ENCODE measurements around the gene EHBP1L1. TPM values are rescaled to one million over a fixed set of nuclear protein-coding genes. Genes with fewer than 3 reads are reported as not detected.

EHBP1L1 gene
- total RNA-seq, 1 donor from 2014 or later = 168 TPM

DNA sequence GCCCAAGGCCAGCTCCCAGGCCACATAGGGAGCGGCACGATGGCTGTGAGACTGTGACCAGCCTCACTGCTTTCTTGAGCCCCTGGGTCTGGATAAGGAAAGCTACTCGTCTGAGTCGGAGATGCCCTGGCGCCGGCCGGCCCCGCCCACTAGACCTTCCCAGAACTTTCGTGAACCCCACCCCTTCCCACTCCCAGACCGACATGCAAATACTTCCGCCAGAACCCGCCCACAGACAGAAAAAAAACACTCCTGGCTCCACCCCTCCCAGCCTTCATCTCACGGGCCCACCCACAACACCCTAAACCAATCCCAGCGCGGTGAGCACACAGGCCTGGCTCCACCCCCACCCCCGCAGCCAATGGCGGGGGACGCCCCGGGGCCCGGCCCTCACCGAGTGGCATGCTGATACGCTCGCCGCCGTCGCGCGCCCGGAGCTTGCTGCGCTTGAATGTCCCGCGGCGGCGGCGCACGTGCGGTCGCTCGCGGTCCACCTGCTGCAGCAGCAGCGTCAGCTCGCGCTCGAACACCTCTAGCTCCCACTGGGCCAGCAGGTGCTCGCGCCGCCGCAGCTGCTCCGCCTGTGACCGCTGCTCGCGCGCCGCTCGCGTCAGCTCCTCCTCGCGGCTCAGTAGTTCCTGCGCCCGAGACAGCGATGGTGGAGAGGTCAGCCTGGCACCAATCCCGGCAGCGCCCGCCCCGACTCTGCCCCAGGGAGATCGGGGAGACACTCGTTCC is 31.2 kb downstream of the EHBP1L1 start:
- Mint-ChIP-seq H3K27ac (peak overlapping the region; percentile 34), H3K27me3 (ENCODE audit: insufficient read depth) (no peaks in the 10 kb centered on the region), H3K9me3 (no peaks in the 10 kb centered on the region), H3K4me3 (no peak overlapping the region), H3K36me3 (ENCODE audit: low read depth) (peaks cover 41% of the 10 kb centered on the region), H3K4me1 (ENCODE audit: low read depth) (peaks cover 29% of the 10 kb centered on the region)
- intact Hi-C loops (cut with micrococcal nuclease) = no loop called here
- no peak for DNase-seq (ENCODE audit: low spot score)

DNA sequence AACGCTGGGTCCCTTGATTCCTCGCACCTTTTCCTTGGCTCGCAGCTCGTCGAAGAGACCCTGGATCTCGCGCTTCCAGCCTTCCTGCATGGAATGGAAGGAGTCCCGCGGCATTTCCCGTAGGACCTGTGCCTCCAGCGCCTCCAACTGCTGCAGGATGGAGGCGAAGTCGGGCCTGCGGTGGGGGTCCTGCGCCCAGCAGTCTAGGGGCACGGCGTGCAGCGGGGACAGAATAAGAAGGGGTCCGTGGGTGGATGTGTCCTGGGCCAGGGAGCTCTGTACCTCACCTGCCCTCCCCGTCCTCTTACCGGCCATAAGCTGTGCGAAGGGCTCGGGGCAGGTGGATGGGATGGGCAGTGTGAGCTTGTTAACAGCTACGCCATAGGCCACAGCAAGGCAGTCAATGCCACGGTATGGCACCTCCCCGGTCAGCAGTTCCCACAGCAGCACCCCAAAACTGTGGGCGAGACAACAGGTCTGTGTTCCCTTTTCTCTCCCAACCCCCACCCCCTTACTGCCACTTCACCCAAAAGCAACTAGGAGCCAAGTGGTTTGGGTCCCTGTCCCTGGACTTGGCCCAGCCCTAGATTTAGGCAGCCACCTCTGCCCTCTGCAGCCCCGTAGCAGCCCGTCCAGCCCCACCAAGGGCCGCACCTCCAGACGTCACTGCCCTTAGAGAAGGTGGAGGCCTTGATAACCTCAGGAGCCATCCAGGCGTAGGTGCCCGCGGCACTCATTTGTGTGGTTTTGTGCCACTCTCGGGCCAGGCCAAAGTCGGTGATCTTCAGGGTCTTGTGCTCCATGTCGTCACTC is 32.0 kb downstream of the EHBP1L1 start:
- intact Hi-C loops (cut with micrococcal nuclease) = no loop called here
- Mint-ChIP-seq H3K36me3 (ENCODE audit: low read depth) (peaks cover 46% of the 10 kb centered on the region), H3K27ac (peak overlapping the region; percentile 16), H3K9me3 (no peaks in the 10 kb centered on the region), H3K27me3 (ENCODE audit: insufficient read depth) (no peaks in the 10 kb centered on the region), H3K4me3 (no peak overlapping the region), H3K4me1 (ENCODE audit: low read depth) (peaks cover 35% of the 10 kb centered on the region)
- no peak for DNase-seq (ENCODE audit: low spot score)

DNA sequence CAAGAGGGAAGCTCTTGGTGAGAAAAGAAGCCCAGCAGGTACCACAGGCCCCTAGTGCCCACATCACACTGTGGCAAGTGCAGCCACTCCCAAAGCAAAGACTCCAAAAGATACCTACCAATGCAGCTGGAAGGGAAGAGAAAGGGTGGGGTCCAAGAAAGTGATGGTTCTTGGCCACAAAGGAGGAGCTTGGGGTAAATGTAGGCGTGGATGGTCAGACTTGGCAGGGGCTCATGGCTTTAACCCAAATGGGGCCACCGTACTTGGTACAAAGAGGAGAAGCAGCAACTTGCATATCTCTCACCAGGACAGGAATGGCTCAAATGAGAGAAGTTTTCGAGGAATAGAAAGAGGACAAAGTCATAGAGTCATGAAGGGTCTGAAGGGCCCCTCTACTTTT is 33.4 kb downstream of the EHBP1L1 start:
- H3K4me1 Mint-ChIP-seq (ENCODE audit: low read depth) = peaks cover 35% of the 10 kb centered on the region
- peaks cover 44% of the 10 kb centered on the region for H3K36me3 Mint-ChIP-seq (ENCODE audit: low read depth)
- intact Hi-C loops (cut with micrococcal nuclease) = no loop called here
- no peak overlapping the region for H3K27ac Mint-ChIP-seq
- DNase-seq (ENCODE audit: low spot score) = no peak
- peak overlapping the region; percentile 57 for H3K4me3 Mint-ChIP-seq
- no peaks in the 10 kb centered on the region for H3K27me3 Mint-ChIP-seq (ENCODE audit: insufficient read depth)
- no peaks in the 10 kb centered on the region for H3K9me3 Mint-ChIP-seq

DNA sequence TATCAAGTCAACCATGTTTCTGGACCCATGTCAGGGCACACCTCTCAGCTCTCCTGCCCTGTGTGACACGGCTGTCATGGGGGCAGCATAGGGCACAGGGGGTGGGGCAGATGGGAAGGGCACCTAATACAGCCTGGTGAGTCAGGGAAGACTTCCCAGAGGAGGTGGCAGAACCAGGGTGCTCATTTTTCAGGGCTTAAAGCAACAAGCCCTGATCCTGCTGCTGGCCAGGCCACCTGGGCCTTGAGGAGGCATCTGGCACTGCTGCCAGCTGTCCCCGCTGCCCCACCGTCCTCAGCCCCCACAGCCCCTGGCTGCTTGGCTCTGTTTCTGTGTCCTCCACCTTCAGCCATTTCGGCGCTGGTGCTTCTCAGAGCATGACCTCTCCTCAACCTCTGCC is 33.8 kb downstream of the EHBP1L1 start:
- H3K27ac Mint-ChIP-seq = peak overlapping the region; percentile 61
- intact Hi-C loops (cut with micrococcal nuclease) = loop anchor here (10.0 kb wide), 1 partner anchor 495 kb away; the partner anchor contains the start of genes TM7SF2 and ZNHIT2

DNA sequence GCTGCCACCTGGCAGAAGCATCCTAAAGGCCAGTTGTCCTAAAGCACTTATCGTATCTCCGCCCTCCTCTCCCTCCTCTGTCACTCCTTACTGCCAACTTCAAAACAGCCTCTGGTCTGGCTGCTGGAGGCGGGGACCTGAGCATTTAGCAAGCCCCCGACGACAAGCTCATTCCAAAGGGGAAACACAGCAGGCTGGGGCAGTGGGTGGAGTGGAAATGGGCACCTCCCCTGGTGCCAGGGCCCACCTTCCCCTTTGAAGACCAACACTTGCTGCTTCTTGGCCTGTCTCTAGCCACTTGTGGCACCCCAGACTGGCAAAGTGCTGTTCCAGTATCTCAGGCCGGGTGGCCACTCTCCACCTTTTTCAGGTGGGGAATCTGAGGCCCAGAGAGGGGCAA is 34.6 kb downstream of the EHBP1L1 start:
- Mint-ChIP-seq H3K27me3 (ENCODE audit: insufficient read depth) (no peaks in the 10 kb centered on the region), H3K9me3 (no peaks in the 10 kb centered on the region), H3K27ac (peak overlapping the region; percentile 61), H3K36me3 (ENCODE audit: low read depth) (peaks cover 44% of the 10 kb centered on the region), H3K4me1 (ENCODE audit: low read depth) (peaks cover 35% of the 10 kb centered on the region), H3K4me3 (peak overlapping the region; percentile 57)
- intact Hi-C loops (cut with micrococcal nuclease) = loop anchor here (10.0 kb wide), 1 partner anchor 496 kb away; the partner anchor contains the start of genes TM7SF2 and ZNHIT2
- no peak for DNase-seq (ENCODE audit: low spot score)

More for the DNA sequence above, 33.8 kb downstream of the EHBP1L1 start:
- Mint-ChIP-seq H3K27me3 (ENCODE audit: insufficient read depth) (no peaks in the 10 kb centered on the region), H3K36me3 (ENCODE audit: low read depth) (peaks cover 44% of the 10 kb centered on the region), H3K4me3 (peak overlapping the region; percentile 57), H3K9me3 (no peaks in the 10 kb centered on the region), H3K4me1 (ENCODE audit: low read depth) (peaks cover 35% of the 10 kb centered on the region)
- DNase-seq (ENCODE audit: low spot score) = no peak

DNA sequence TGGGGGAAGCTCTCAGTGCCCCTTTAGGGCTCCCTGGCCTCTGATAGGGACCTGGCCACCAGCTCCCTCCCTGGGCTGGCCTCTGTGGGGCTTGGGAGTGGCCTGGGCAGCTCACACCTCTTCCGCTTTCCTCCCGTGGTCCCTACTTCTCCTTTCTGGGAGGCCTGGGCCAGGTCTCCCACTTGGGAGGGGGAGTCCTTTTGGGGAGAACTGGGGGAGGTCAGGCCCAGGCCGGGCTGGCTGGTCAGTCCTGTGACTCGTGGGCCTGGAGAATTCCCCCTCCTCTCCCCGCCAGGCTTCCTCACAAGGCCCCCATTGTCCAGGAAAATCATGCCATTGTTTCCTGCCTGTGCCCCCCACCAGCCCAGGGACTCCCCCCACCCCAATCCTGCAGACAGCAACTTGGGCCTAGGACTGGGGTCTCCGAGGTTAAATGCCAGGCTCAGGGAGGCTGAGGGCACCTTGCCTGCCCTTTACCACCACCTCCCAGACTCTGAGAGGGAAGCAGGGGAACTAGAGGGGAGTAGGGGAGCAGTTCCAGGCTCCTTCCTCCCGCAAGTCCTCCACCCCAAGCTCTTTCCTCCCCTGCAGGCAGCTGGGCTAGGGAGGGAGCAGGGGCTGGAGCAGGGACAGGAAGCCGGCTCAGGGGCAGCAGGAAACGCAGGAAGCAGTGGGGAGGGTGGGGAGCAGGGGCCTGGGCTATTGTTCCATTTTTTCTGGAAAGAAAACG is 35.3 kb downstream of the EHBP1L1 start:
- intact Hi-C loops (cut with micrococcal nuclease) = loop anchor here (10.0 kb wide), 1 partner anchor 496 kb away; the partner anchor contains the start of genes TM7SF2 and ZNHIT2
- peaks cover 35% of the 10 kb centered on the region for H3K4me1 Mint-ChIP-seq (ENCODE audit: low read depth)
- no peaks in the 10 kb centered on the region for H3K27me3 Mint-ChIP-seq (ENCODE audit: insufficient read depth)
- H3K4me3 Mint-ChIP-seq = peak overlapping the region; percentile 95
- peak overlapping the region; percentile 42 for H3K27ac Mint-ChIP-seq
- DNase-seq (ENCODE audit: low spot score) = no peak
- no peaks in the 10 kb centered on the region for H3K9me3 Mint-ChIP-seq
- H3K36me3 Mint-ChIP-seq (ENCODE audit: low read depth) = peaks cover 38% of the 10 kb centered on the region

DNA sequence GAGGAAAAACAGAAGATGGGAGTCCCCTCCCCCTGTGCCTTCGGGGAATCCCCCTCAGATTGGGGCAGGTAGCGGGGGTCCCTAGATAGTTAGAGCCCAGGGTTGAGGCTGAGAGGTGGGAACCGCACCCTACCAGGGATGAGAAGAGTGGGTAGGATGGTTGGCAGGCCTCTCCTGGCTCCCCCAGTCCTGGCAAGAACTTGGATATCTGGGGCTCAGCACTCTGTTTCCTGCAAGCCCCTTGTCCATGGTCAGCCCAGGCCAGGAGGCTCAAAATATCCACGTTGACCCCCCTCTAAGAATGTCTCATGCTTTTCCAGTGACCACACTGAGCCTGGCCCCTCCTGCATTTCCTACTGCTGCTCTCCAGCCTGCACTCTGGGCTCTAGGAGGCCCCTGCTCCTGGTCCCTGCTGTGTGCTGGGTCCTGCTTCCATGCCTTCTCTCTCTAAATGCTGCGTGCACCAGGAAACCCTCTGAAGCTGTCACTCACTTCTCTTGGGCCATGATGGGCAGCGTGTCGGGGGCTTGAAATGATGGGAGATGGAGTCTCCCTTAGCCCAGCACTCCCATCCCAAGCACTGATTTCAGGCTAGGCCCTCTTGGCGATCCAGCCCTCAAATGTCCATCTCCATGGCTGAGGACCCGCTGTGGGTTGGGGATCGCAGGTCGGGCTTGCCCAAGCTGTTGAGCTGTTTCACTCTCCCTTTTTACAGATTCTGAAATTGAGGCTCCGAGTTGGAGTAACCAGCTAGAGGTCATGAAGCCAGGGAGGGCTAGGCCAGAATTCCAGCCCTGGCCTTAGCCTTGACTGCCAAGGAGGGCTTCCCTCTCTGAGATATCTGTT is 36.1 kb downstream of the EHBP1L1 start:
- Mint-ChIP-seq H3K4me1 (ENCODE audit: low read depth) (peaks cover 43% of the 10 kb centered on the region), H3K9me3 (no peaks in the 10 kb centered on the region), H3K27me3 (ENCODE audit: insufficient read depth) (no peaks in the 10 kb centered on the region), H3K4me3 (peak overlapping the region; percentile 95), H3K27ac (peak overlapping the region; percentile 77), H3K36me3 (ENCODE audit: low read depth) (peaks cover 36% of the 10 kb centered on the region)
- intact Hi-C loops (cut with micrococcal nuclease) = loop anchor here (10.0 kb wide), 1 partner anchor 497 kb away; the partner anchor contains the start of genes TM7SF2 and ZNHIT2
- DNase-seq (ENCODE audit: low spot score) = no peak

DNA sequence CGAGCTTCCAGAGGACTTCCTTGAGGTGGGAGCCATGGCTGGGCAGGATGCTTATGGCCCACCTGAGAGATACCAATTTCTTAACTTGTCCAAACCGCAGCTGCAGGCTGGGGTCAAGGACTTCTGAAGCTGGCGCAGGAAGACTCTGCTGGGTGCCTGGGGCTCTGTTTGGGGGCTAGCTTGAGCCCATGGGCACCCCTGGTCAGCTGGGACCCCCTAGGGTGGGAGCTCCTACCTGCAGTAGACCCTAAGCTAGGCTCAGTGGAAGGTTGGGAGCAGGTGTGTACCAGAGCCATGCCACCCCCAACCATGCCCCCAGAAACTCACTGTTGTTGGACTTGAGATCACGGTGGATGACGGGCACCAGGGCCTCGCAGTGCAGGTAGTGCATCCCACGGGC is 36.8 kb downstream of the EHBP1L1 start:
- DNase-seq (ENCODE audit: low spot score) = no peak
- Mint-ChIP-seq H3K4me1 (ENCODE audit: low read depth) (peaks cover 43% of the 10 kb centered on the region), H3K27ac (peak overlapping the region; percentile 77), H3K4me3 (peak overlapping the region; percentile 95), H3K9me3 (no peaks in the 10 kb centered on the region), H3K27me3 (ENCODE audit: insufficient read depth) (no peaks in the 10 kb centered on the region), H3K36me3 (ENCODE audit: low read depth) (peaks cover 34% of the 10 kb centered on the region)
- intact Hi-C loops (cut with micrococcal nuclease) = loop anchor here (10.0 kb wide), 1 partner anchor 498 kb away; the partner anchor contains the start of genes TM7SF2 and ZNHIT2

DNA sequence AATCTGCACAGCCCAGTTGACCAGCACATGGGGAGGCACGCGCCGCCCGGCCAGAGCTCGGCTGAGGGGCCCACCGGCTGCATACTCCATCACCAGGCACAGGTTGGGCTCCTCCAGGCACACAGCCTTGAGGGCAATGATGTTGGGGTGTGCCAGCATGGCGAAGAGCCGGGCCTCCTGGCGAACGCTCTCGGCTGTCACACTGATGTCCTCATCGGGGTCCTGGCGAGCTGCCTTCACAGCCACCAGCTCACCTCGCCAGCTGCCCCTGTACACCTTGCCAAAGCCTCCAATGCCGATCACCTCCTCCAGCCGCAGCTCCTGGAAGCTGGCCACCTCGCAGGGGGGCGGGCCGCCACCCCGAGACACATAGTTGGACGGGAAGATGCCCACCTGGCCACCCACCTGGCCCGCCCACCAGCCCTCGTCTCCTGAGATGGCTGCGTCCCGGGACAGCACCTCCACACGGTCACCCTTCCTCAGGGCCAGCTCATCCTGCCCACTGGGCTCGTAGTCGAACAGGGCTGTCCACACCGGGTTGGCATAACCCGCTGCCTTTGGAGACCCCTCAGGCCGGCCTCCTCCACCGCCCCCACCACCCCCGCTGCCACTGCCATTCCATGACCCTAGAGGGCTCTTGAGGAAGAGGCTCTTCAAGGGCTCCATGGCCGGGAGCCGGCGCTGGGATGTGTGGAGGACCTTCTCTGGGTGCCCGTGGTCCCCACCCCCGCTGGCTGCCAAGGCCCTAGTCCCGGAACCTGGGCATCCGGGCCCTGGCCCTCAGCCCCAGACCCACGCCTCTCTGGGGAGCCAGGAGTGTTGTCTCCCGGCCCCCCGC is 37.5 kb downstream of the EHBP1L1 start:
- peak overlapping the region; percentile 72 for H3K27ac Mint-ChIP-seq
- H3K27me3 Mint-ChIP-seq (ENCODE audit: insufficient read depth) = no peaks in the 10 kb centered on the region
- DNase-seq (ENCODE audit: low spot score) = no peak
- peaks cover 30% of the 10 kb centered on the region for H3K36me3 Mint-ChIP-seq (ENCODE audit: low read depth)
- no peaks in the 10 kb centered on the region for H3K9me3 Mint-ChIP-seq
- H3K4me3 Mint-ChIP-seq = peak overlapping the region; percentile 95
- H3K4me1 Mint-ChIP-seq (ENCODE audit: low read depth) = peaks cover 43% of the 10 kb centered on the region
- intact Hi-C loops (cut with micrococcal nuclease) = loop anchor here (10.0 kb wide), 1 partner anchor 499 kb away; the partner anchor contains the start of genes TM7SF2 and ZNHIT2

DNA sequence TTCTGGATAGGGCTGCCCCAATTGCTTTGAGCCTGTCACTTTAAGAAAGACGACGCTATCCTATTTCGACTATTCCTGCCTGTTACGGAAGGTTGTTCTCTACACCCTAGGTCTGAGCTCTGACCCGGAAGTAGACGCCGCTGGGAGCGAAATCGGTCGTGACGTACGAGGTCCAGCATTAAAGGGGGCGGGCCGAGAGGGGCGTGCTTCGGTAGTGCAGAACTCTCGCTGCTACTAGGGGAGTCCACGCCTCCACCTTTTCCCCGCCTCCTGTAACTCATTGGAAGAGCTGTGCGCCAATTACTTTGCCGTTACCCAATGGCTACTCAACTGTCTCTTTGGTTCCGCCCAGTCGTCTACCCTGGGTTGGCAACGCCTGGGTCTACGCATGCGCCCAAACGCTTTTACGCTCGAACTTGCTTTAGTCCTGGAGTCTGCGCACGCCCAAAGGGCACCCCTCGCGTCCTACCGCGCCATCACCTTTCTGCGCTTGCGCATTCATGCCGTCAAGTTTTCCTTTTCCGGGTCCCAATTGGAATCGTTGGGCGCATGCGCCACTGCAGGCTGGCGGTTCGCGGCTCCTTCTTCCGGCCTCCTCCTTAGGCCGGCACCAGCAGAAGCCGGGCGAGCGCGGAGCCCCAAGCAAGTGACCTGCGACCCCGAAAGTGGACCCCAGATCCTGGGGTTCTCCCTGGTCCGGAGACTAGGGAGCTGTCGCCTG is 39.5 kb downstream of the EHBP1L1 start, which contains the start of gene PCNX3:
Gene PCNX3 (plus strand): TSS at position 548 of the 721 bp plus-strand sequence. CDS start 536 bp downstream, outside the sequence.
- Mint-ChIP-seq H3K9me3 (no peaks in the 10 kb centered on the region), H3K4me1 (ENCODE audit: low read depth) (peaks cover 27% of the 10 kb centered on the region), H3K27me3 (ENCODE audit: insufficient read depth) (no peaks in the 10 kb centered on the region), H3K27ac (peak within 1 kb of the TSS; percentile 94), H3K36me3 (ENCODE audit: low read depth) (peaks cover 29% of the 10 kb centered on the region), H3K4me3 (peak within 1 kb of the TSS; percentile 97)
- DNase-seq (ENCODE audit: low spot score) = peak; percentile 100
- intact Hi-C loops (cut with micrococcal nuclease) = loop anchor here (1.0 to 10.0 kb wide), 18 partner anchors 23 to 839 kb away; partner anchors contain the start of genes BANF1, C11orf68, DRAP1 and EIF1AD
